Fibroblast of peridontal ligament (primary cell): ENCODE data around the gene RFC4.
"Not testable (repeated sequence)": the region's sequence is repeated elsewhere in the genome, so short reads cannot be mapped to it uniquely, and the experiment has no call there.

Source experiments
- DNase-seq: peaks from one replicate; pipeline ENCODE4 v3.0.0-alpha.2; 2010; ENCODE audit errors: extremely low read depth

Gene RFC4, protein sequence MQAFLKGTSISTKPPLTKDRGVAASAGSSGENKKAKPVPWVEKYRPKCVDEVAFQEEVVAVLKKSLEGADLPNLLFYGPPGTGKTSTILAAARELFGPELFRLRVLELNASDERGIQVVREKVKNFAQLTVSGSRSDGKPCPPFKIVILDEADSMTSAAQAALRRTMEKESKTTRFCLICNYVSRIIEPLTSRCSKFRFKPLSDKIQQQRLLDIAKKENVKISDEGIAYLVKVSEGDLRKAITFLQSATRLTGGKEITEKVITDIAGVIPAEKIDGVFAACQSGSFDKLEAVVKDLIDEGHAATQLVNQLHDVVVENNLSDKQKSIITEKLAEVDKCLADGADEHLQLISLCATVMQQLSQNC

DNA sequence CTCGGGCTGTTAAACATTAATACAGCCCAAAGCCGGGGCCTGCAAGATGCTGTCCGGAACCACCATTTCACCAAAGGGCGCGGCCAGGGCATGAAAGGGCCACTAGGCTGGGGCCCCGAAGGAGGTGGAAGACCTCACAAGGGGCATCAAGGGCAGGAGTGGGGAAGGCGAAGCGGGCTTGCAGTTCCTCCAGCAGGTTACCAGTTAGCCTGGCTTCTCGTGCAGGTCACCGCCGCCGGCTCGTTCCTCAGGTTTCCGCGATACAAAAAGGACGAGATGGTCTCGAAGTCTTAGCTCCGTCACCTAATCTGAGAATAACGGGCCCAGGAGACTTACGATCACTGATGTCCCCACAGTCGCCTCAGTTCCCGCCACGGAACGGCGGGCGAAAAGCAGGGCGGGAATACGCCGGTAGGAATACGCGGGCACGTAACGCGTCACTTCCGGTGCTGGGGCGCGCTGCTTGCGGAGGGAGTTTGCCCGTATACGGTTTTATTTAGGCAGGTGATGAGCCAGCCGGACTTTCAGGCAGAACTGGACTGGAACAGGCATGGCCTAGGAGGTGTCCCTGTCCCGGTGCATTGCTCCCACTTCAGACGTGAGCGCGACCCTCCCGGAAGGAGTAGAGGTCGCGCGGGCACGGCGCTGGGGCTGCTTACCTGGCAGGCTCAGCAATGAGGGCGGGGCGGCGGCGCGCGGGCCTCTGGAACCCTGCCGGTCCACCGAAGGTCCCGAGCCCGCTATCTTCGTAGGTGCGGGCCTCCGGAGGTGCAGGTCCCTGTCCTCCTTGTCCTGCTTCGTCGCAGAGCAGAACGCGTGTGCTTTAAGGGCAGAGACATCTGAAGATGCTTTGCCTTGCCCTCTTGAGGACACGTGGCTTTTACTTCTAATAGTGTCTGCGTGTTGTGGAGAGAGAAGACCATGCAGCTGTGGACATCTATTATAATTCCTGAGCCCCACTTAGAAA, at the start of gene RFC4:
Gene RFC4, minus strand, starts transcription at position 394 of the 967 bp plus-strand sequence. CDS start 1,769 bp downstream, outside the sequence.
- DNase-seq, result peak; percentile 58

DNA sequence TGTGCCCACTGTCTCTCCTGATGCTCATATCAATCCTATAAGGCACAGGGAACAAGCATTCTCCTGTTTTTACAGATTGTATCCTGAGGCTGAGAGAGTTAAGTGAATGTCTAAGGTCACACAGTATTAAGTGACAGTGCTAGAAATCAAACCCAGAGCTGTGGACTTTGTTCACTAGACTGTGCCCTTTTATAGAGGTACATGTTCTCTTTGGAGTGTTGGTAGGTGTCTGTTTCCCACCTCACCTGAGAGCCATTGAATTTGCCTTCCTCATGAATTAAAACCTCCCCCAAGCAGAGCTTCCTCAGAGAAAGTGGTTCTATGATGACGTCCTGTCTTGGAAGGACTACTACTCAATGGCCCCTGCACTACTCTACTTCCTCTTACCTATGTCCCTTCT, 48.7 kb upstream of the RFC4 start:
- no peak for DNase-seq

DNA sequence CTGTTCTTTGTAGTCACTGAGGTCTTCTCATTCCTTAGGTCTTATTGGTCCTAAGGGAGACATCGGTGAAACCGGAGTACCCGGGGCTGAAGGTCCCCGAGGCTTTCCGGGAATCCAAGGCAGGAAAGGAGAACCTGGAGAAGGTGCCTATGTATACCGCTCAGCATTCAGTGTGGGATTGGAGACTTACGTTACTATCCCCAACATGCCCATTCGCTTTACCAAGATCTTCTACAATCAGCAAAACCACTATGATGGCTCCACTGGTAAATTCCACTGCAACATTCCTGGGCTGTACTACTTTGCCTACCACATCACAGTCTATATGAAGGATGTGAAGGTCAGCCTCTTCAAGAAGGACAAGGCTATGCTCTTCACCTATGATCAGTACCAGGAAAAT, 47.9 kb upstream of the RFC4 start:
- DNase-seq, result no peak

DNA sequence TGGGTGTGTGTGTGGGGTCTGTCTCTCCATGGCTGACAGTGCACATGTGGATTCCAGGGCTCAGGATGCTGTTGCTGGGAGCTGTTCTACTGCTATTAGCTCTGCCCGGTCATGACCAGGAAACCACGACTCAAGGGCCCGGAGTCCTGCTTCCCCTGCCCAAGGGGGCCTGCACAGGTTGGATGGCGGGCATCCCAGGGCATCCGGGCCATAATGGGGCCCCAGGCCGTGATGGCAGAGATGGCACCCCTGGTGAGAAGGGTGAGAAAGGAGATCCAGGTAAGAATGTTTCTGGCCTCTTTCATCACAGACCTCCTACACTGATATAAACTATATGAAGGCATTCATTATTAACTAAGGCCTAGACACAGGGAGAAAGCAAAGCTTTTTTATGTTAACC, 46.7 kb upstream of the RFC4 start:
- DNase-seq, result no peak

DNA sequence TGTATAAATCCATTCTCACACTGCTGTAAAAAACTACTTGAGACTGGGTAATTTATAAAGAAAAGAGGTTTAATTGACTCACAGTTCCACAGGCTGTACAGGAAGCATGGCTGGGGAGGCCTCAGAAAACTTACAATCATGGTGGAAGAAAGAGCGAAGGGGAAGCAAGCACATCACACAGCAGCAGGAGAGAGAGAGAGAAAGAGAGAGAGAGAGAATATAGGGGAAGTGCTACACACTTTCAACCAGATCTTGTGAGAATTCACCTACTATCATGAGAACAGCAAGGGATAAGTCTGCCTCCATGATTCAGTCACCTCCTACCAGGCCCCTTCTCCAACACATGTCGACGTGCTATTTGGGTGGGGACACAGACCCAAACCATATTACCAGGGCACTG, 45.6 kb upstream of the RFC4 start:
- DNase-seq, result not testable (repeated sequence)

DNA sequence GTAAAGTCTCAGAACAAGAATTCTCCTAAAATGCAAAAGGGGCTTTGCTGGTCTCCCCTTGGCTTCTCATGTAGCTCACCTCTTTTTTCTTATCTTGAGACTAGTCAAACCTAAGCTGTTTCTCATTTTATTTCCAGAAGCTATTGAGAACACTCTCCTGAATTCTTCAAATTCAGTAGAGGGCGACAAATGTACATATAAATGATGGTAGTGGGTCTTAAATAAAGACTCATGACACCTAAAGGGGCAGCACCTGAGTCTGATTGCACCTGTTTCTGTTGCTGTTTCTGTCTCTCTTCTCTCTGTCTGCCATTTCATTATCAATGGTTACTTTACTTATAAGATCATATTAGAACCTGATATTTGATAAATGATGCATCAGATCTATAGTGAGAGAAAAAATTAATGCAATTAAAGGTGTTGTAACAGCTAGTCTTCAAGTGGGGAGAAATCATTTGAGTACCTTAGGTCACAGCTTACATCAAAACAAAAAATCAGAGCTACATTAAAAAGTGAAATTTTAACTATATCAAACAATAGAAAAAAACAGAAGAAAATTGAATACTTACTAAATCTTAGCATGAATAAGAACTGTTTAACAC, 43.2 kb upstream of the RFC4 start:
- peak; percentile 27 for DNase-seq

DNA sequence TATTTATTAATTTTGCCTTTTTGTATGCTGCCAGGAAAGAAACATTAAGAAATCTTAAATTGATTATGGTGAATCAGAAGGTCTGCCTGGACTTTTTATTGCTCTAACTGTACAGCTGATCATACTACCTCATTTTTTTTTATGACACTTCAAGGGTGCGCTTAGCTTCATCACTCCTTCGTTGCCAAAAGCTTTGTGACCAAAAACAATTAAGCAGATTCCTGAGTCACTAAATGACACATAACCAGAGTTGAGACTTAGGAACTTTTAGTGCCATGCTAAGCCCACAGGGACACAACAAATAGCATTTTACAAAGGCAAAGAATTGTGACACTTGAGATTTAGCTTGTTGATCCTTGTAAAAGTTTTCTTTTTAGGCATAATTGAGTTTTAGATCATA, 41.2 kb upstream of the RFC4 start:
- DNase-seq, result no peak

DNA sequence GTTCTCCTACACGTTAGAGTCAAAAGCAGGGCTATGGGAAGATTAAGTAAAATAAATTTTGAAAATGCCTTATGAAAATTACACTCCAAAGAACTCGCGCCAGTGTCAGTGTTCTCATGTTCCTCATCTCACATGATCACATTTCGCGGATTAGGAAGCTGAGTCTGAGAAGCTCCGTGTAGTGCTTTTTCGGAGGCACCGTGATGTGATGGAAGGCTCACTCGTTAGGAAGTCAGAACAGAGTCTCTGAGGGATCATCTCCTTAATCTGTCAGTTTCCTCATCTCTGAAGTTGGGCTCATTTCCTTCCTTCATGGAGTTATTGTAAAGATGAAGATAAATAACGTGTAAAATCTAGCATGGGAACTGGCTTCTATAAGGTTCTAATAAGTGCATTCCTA, 39.5 kb upstream of the RFC4 start:
- no peak for DNase-seq

DNA sequence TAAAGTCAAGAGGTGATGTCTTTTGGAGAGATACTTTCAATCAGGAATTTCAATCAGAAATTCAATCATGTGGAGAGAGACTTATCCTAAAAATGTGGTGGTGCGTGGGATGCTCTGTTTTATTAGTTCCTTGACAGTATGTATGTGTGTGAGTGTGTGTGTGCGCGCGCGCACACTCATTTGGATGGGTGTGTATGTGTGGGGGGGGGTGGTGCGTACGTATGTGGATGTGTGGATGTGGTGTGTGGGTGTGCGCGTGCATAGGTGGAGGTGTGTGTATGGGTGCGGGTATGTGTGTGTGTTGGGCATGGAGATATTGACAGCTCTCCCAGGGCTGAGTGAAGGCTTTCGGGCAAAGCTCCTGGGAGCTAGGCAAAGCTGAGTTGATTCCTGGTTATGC, 38.6 kb upstream of the RFC4 start:
- DNase-seq, result no peak

DNA sequence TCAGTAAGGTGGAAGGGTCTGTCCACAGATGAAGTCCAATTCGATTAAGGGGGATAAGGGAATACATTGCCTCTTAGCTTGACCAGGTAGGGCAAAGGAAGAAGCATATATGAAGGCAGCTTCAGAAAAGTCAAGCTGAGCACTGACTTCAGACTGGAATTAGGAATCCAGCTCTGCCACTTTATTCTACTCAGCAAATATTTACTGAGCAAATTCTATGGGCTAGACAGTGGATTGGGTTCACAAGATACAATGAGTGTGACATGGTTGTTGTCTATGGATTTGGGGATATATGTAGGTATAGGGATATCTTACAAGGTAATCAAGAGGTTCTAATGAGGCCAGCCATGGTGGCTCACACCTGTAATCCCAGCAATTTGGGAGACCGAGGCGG, 36.8 kb upstream of the RFC4 start:
- no peak for DNase-seq

DNA sequence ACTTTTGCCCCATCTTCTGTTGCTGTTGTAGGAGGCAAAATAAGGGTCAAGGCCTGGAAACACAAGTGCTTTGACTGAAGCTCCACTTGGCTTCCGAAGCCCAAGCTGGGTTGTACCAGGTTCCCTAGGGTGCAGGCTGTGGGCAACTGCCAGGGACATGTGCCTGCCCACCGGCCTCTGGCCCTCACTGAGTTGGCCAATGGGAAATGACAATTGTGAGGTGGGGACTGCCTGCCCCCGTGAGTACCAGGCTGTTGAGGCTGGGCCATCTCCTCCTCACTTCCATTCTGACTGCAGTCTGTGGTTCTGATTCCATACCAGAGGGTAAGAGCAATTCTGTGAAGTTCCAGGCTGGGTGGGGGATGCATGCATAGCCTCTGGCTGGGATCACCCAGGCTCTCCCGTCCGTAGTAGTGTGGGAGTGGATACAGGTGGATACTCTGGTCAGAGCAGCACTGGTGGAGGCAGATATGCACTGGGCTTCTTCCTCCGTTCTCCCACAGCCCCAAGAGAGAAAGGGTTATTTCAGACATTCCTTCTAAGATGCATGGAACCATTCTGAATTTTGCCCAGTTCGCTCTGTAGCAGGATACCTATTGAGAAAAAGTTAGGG, 36.2 kb upstream of the RFC4 start, which contains the start of gene ADIPOQ:
Gene ADIPOQ, plus strand, starts transcription at position 285 of the 613 bp plus-strand sequence. CDS start 10,349 bp downstream, outside the sequence.
- no peak for DNase-seq

DNA sequence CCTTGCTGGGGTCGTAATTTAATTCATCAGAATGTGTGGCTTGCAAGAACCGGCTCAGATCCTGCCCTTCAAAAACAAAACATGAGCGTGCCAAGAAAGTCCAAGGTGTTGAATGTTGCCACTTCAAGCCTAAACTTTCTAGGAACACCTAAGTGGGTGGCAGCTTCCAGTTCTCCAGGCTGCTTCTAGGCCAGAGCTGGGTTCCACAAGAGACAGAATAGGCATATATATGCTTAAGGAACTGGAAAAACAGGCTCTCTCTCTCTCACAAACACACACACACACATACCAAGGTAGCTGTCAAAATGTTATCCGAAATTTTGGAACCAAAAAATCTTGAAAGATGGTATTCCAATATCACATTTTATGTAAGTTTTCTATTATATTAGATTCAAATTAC, 35.3 kb upstream of the RFC4 start:
- no peak for DNase-seq

DNA sequence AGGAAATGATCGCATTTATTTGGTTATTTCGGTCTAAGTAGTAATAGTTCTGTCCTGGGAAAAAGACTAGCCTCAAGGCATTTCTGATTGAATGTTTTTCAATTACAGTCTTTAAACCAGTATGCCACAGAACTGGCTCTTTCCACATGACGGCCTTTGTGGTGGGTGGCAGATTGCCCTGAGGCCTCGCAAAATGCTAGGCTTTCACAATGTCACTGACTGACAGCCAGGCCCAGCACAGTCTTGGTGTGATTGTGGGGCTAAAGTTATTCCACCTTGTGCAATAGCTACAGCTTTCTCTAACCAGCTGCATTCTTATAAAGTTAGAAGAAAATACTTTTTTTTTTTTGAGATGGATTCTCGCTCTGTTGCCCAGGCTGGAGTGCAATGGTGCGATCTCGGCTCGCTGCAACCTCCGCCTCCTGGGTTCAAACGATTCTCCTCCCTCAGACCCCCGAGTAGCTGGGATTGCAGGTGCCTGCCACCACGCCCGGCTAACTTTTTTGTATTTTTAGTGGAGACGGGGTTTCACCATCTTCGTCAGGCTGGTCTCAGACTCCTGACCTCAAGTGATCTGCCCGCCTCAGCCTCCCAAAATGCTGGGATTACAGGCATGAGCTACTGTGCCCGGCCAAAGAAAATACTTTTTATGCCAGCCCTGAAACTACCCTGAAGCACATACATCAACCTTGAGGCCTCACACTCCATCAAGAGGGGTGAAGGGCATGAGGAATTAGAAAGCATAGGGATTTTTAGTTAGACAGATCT, 33.8 kb upstream of the RFC4 start:
- DNase-seq, result peak; percentile 97

DNA sequence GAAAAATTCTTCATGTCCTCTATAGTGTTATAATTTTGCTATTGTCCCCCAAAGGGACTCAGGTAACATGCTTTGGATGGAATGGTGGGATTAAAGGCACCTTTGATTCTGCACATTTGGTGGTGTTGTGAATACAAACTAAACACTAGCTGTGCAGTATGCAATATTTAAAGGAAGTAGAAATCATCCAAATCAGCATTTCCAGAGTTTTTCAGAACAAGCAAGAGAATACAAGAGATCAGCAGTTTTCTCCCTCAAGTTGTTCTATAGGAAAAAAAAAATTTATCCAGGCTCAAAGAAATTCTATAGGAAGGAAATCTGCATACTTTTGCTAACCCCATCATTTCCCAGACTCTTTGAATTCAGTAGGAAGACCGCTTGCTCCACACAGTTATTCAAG, 26.0 kb upstream of the RFC4 start:
- DNase-seq, result no peak

DNA sequence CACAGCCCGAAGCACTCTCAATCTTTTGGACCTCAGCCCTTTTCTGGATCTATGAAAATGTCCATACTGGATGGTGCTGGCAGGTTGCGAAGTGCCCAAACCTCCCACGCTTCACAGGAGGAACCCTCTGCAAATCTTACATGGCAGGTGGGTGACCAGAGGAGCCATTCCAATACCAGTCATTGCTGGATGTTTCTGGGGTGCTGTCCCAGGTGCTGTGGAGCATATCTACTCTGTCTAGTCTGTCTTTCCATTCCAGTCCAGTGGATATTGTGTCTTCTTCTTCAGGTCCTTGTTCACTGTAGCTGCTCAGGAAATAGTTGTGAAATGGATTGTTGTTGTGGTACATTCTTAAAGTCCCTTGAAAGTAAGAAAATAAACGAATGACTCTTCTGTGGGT, 25.5 kb upstream of the RFC4 start:
- no peak for DNase-seq

DNA sequence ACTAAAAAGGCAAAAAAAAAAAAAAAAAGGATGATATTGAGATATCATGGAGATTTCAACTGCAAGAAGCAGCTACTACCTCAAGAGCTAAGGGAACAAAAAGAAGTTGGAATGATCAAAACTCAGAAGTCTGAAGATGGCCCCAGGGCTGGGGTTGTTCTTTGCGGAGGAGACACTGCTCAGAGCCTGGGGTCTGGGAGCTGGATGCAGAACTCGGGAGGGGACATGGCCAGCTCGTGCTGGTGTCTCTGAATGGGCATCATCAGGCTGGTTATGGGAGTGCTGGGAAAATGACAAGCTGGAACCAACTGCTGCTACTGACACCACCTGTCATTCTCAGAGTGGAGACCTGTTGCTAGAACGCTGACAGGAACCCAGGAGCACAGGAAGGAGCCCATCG, 22.1 kb upstream of the RFC4 start:
- no peak for DNase-seq

DNA sequence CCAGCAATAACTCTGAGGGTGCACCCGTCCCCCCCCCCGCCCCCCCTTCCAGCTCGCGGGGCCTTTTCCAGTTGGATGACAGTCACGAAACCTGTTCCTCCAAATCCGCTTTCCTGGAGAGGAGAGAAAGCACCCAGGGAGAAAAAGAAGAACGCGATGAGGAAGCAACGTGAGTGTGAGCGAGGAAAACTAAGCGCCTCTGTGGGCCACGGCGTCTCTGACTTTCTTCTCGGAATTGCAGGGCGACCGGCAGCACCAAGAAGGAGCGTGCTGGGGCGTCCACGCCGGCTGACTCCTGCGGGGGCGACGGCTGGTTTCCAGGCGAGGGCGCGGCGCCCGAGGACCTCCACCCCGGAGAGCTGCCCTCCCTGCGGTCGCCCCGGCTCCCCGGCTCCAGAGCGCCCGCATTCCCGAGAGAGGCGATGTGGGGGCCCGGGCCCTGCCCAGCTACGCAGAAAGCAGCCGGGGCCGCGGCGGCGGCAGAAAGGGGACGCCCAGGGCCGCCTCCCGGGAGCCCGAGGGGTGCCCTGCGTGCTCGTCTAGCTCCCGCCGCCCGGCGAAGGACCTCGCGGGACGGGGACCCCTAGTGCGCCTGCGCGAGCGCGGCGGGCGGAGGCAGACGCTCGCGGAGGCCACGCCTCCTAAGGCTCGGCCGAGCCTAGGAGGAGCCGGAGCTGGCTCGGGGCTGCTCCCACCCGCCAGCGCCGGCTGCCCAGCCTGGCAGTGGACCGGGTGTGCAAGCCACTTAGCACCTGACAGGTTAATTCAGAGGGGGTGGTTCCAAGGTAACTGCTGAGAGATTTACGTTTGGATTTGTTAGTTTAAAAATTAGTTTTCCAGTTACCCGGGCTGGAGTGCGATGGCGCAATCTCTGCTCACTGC, 20.9 kb upstream of the RFC4 start:
- DNase-seq, result peak; percentile 63

DNA sequence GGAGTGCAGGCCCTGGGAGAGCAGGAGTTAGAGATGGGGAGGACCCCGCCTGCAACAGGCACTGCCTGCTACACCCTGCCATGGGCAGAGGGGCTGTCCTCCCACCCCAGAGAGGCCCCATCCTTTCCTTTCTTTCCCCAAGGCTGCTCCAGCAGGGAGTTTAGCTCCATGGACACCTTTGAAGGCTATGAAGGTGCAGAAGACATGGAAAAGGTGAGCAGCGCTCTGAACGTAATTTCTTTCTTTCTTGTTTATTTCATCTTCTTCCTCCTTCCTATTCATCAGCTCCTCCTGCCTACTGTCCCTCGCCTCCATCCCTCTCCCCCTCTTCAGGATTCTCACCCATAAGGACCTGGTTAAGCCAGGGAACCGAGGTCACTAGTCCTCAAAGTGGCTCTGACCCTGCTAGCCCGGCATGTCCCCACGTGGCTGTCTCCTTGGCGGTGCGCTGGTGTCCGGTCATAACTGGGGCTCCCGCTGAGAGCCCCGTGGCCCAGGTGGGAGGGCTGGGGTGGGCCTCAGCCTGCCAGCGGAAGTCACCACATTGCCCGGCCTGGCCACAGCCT, 20.2 kb upstream of the RFC4 start:
- no peak for DNase-seq

DNA sequence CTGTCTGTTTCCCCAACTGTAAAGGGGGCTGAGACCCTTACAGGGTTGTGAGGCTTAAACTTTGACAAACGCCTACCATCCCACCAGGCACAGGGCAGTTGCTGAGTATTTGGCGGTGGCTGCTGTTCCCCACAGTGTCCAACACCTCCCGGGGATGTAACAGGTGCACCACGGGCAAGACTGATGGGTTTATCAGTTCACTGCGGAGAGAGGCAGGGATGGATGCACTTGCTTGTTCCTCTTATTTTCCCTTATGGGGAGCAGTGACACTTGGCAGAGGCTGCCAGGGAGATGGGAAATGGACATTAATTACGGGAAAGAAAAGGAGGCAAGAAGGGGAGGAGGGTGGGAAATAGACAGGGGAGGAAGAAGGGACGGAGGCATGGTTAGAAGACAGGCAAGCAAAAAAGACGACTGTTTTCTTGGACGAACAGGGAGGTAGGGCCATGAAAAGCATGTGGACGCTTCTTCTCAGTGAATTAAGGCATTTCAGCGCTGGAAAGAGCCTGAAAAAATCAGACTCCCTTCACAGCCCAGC, 19.7 kb upstream of the RFC4 start:
- DNase-seq, result no peak
